GM23248 (cell line): ENCODE measurements around the gene SEC31B.

Source experiments
- EZH2 ChIP-seq: fragments of 200-600 bp; sonication (generic); IDR thresholded peaks from 2 replicates; pipeline ENCODE4 v1.6.1; 2018; ENCODE audit warnings: antibody characterized with exemption, mild to moderate bottlenecking; ENCODE audit not compliant: insufficient read depth, poor library complexity, severe bottlenecking
- EZH2phosphoT487 ChIP-seq: fragments of 200-600 bp; sonication (generic); IDR thresholded peaks from 2 replicates; pipeline ENCODE4 v1.6.1; 2018; ENCODE audit warnings: antibody characterized with exemption, moderate library complexity, mild to moderate bottlenecking, low read depth; ENCODE audit not compliant: insufficient read depth

GRCh38 chr10:100480002-100480401 lies 39.7 kb downstream of the SEC31B start:
- no peak for TF ChIP-seq EZH2
- TF ChIP-seq EZH2phosphoT487 = no peak
